ENCODE data around the gene PGAP6.
A peak's percentile ranks its signal among the peaks of the same experiment; 100 is the strongest.

PGAP6 gene

DNA sequence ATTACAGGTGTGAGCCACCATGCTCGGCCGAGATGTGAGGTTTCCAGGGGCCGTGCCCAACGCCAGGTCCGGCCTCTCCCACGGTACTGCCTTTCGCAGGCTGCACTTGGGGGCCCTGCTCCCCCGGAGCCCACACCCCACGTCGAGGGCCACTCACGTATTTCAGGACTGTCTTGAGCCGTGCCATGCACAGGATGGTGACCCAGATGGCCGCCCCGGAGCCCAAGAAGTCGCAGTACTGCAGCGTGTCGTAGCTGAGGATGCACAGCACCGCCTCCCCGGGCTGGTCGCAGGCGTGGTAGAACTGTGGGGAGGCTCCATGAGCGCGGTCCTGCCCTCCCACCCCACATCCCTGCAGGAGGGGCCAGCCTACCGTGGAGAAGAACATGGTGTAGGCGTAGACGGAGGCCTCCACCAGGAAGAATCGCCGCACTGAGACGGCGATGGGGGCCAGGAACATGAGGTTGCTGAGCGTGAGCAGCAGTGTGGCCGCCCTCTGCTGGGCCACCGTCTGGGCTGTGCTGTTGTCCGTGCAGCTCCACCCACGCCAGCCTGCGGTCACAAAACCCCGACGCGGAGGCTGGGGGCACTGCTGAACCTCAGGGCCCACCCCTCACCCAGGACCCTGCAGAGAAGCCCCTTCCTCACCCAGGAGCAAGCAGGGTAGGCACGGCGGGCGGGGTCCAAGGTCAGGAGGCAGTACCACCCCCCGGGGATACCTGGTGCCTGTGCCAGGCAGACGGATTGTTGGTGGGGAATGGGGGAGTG, 7.7 kb downstream of the PGAP6 start:
- TF ChIP-seq, protein P1, sequence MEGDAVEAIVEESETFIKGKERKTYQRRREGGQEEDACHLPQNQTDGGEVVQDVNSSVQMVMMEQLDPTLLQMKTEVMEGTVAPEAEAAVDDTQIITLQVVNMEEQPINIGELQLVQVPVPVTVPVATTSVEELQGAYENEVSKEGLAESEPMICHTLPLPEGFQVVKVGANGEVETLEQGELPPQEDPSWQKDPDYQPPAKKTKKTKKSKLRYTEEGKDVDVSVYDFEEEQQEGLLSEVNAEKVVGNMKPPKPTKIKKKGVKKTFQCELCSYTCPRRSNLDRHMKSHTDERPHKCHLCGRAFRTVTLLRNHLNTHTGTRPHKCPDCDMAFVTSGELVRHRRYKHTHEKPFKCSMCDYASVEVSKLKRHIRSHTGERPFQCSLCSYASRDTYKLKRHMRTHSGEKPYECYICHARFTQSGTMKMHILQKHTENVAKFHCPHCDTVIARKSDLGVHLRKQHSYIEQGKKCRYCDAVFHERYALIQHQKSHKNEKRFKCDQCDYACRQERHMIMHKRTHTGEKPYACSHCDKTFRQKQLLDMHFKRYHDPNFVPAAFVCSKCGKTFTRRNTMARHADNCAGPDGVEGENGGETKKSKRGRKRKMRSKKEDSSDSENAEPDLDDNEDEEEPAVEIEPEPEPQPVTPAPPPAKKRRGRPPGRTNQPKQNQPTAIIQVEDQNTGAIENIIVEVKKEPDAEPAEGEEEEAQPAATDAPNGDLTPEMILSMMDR (IDR thresholded peaks at IDR 0.05; ENCODE audit: control insufficient read depth, insufficient read depth, low read depth, low read length, missing control alignments) = no peak
- DNase-seq (ENCODE audit: low read depth) = no peak
- H3K4me3 ChIP-seq (ENCODE audit: control insufficient read depth, low read depth, low read length) = no peak overlapping the region

DNA sequence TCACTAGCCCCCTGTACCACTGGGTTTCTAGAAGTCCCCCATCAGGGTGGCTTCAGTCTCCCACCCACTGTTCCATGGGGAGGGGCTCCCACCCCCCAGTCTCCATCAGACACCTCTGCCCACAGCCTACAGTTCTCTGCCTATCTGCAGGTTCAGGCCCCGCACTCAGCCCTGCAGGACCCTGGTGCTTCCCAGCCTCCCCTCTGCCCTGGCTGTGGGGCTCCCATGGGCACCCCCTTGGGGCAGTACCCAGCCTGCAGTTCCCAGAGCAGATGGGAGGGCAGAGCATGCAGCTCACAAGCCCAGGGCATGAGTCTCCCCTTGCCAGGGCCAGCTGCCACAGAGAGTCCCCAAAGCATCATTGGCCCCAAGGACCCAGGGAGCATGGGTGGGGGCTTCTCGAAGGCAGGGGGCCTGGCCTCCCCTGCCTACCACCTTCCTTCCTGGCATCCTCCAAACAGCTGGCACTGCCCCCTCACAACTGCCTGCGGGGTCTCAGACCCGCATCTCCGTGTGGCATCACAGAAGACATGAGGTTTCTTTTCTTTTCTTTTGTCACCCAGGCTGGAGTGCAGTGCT, 8.7 kb downstream of the PGAP6 start:
- H3K4me3 ChIP-seq (ENCODE audit: control insufficient read depth, low read depth, low read length) = no peak overlapping the region
- DNase-seq (ENCODE audit: low read depth) = no peak
- TF ChIP-seq, protein P1 (IDR thresholded peaks at IDR 0.05; ENCODE audit: control insufficient read depth, insufficient read depth, low read depth, low read length, missing control alignments) = no peak

- DNase-seq (ENCODE audit: low read depth) = no peak
- no peak overlapping the region for H3K4me3 ChIP-seq (ENCODE audit: control insufficient read depth, low read depth, low read length)
- TF ChIP-seq, protein P1 (IDR thresholded peaks at IDR 0.05; ENCODE audit: control insufficient read depth, insufficient read depth, low read depth, low read length, missing control alignments) = no peak
These were observed 9.3 kb downstream of the PGAP6 start for GRCh38 chr16:372302-372983.

GRCh38 chr16:371515-372301, 10.1 kb downstream of the PGAP6 start:
- DNase-seq (ENCODE audit: low read depth) = no peak
- H3K4me3 ChIP-seq (ENCODE audit: control insufficient read depth, low read depth, low read length) = no peak overlapping the region
- TF ChIP-seq, protein P1 (IDR thresholded peaks at IDR 0.05; ENCODE audit: control insufficient read depth, insufficient read depth, low read depth, low read length, missing control alignments) = no peak

DNA sequence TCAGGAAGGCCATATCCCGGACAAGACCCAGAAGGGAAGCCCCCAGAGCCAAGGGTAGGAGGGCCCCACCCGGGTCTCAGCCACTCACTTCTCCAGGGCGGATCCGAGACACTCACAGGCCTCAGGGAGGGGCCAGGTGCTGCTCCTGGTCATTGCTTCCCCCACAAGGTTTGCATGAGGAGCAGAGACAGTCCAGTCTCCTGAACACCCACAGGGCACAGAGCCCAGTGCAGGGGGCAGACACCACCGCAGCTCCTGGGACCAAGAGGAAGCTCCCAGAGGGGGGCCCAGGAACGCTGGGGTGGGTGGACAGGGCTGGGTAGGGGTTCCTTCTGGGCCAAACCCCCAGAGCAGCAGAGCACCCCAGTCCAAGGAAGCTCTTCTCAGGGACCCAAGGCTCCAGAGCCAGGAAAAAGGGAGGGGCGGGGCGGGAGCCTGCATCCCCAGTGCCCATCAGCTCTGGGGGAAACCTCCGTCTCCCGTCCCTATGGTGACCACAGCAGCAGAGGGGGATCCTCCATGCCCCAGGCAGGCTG, 10.7 kb downstream of the PGAP6 start:
- no peak overlapping the region for H3K4me3 ChIP-seq (ENCODE audit: control insufficient read depth, low read depth, low read length)
- DNase-seq (ENCODE audit: low read depth) = no peak
- TF ChIP-seq, protein P1 (IDR thresholded peaks at IDR 0.05; ENCODE audit: control insufficient read depth, insufficient read depth, low read depth, low read length, missing control alignments) = no peak

- DNase-seq (ENCODE audit: low read depth) = peak; percentile 84
- TF ChIP-seq, protein P1 (IDR thresholded peaks at IDR 0.05; ENCODE audit: control insufficient read depth, insufficient read depth, low read depth, low read length, missing control alignments) = no peak
- H3K4me3 ChIP-seq (ENCODE audit: control insufficient read depth, low read depth, low read length) = peak within 1 kb of the TSS; percentile 50
These were observed 11.3 kb downstream of the PGAP6 start, which contains the start of gene MRPL28 for GRCh38 chr16:370443-370842. Gene MRPL28 (minus strand): TSS chr16:370538. CDS start chr16:370218, 320 bp downstream.
